ENCODE data around the gene LHFPL6.

Gene LHFPL6

DNA sequence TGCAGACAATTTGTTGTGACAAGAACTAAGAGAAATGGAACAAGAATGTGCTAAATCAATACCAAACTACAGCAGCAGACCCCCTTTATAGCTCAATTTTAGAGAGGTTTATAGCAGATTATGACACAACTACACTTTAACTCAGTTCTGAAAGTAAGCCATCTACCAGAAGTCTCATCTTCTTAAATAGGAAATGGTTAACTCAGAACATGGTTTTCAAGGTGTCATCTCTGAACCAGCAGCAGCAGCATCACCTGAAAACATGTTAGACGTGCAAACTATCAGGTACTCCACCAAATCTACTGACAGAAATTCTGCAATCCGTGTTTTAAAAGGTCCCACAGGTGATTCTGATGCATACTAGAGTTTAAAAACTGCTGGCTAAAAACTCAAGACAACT, 6.8 kb downstream of the LHFPL6 start:
- no peak for DNase-seq (ENCODE audit: low read depth in 1 of 2, low spot score in 1 of 2)

DNA sequence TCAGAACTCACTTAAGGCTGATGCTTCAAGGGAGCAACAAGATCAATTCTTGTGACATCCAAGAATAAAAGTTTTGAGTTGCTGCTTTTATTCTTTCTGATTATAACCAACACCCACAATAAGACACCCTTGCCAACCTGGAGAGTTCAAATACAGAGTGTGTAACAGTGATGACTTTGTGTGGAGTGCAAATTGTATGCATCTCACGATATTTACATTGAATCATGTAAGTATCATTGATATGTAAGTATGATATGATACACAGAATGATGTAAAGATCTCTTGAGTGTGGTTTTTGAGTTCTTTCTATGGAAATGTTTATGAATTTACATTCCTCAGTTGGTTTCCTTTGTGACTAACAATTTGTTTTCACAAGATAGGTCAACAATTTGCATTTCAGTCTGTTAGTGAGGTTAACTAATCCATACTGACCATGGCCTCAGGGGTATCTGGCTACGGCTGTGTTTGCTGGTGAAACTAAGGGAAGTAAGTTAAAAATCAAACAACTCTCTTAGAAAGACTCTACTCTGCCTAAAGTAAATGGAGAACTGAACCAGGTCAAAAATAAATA, 12.4 kb downstream of the LHFPL6 start:
- no peak for DNase-seq (ENCODE audit: low read depth in 1 of 2, low spot score in 1 of 2)

DNA sequence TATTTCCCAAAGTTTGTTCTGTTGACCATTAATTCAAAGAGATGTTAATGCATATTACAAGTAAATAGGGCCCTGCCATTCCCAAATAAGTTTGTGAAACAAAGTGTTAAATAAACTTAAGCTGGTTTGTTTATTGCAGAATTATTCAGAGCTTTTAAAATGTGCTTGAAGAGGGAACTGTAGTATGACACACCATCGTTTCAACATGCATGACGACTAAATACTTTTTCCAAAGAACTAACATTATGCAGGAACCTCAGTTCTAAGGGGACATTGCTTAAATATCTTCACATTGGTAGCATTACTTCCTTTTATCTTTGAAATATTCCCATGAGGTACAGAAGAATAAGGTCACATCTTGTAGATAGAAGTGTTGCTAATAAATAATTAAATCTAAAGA, 14.6 kb downstream of the LHFPL6 start:
- DNase-seq (ENCODE audit: low read depth in 1 of 2, low spot score in 1 of 2), result no peak

DNA sequence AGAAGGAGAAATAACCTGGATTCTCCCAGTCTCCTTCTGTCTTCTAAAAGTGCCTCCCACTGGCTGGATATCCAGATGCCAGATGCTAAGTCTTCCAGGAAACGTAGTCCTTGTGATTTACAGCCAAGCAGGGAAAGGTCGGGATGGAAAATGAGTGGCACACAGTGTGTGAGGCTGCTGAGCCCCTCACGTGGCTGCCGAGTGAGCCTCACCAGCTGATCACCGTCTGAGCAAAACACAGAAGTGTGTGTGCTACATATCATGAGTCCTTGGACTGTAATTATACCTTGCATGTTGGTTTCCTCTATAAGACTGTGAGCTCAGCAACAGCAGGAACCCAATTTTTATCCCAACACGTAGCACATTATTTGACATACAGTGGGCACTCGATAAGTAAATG, 15.1 kb downstream of the LHFPL6 start:
- no peak for DNase-seq (ENCODE audit: low read depth in 1 of 2, low spot score in 1 of 2)

DNA sequence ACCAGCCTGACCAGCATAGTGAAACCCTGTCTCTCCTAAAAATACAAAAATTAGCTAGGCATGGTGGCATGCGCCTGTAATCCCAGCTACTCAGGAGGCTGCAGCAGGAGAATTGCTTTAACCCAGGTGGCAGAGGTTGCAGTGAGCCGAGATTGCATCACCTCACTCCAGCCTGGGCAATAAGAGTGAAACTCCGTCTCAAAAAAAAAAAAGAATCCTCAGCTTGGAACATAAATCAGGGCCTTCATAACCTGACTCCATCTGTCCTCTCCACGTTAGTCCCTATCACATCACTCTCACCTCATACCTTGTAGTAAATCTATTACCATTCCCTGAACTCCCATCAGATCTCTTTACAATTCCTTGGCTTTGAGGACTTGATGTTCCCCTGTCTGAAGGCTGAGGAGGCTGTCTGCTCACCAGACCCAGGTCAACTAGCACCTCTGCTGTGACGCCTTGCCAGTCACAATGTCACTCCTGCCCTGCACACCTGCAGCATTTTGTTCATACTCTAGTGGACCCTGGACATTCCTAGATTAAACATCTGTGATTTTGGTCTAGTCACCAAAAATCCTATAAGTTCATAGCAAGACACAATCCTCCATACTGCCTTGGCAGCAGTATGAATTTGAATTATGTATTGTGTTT, 15.9 kb downstream of the LHFPL6 start:
- DNase-seq (ENCODE audit: low read depth in 1 of 2, low spot score in 1 of 2), result no peak

DNA sequence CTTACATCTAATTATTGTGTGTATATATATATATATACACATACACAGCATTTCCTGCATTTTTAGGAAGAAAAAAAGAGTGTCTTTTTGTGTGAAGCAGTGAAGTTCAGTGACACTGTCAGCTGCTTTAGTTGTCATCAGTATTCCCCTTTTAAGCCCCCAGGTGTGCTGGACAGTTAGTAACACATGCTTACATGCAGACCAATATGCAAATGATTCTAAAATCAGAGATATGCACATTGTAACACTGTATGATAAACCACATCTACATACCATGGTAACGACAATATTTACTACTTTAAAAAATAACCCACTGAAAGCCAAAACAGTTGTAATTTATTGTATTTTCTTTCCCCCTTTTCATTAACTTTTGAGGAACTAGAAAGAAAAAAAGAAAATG, 16.8 kb downstream of the LHFPL6 start:
- no peak for DNase-seq (ENCODE audit: low read depth in 1 of 2, low spot score in 1 of 2)

DNA sequence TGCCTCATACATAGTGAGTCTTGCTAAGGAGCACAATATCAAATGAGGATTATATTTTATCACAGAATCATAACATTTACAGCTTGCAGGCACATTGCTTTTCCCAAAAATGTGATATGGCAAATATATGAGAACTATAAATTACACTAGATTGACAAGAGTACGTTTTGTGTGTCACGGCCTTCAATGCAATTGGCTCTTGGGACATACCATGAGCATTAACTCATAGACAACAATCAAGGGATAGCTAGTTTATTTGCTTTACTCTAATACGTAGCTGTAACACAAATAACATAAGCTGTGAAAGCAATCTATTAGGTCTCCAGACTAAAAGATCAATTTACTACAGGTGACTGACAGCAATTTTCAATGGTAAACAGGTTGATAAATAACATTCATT, 17.8 kb downstream of the LHFPL6 start:
- DNase-seq (ENCODE audit: low read depth in 1 of 2, low spot score in 1 of 2), result no peak

DNA sequence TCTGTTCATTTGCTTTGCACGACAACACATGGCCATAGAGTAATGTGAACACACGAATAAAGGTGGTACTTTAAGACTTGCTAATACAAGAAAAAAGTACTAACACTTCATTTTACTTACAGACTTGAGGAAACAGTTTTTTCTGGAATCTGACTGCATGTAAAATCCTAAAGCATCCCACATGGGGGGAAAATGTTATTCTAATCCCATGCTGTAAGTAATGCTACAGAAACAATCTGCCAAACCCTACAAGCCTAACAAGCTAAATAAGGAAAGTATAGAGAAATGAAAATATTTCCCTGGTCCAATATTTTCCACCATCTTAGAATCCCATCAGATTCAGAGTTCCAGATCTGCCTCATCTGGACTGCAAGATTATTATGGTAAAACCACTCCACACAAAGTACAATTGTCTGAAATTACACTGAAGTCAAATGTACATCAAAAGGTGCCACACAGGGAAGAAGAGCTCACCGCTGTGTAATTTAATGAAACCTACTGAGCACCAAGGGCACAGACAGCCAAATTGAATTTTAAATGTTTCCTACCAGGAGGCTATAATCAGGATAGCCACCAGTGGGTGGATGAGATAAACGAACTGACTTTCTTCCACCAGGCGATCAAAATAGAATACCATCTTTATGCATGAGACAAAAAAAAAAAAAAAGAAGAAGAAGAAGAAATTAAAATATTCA, 22.0 kb downstream of the LHFPL6 start:
- no peak for DNase-seq (ENCODE audit: low read depth in 1 of 2, low spot score in 1 of 2)

DNA sequence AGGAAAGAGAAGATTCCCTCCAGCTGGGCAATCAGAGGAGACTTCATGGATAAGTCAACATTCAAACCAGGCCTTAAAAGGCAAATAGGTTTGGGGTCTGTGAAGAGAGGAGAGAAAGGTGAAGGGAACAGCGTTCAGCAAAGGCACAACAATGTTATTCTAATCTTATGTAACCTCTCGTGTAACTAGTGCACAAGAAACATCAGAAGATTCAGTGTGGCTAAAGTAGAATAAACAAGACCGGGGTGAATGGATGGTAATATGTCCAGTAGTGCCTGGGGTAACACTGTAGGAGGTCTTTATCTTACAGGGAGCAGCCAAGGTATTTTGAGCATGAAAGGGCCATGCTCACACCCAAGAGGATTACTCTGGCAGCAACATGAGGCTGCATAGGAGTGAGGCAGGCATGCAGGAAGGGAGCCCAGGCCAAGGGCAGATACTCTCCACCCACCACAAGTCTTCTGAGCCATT, 24.1 kb downstream of the LHFPL6 start:
- no peak for DNase-seq (ENCODE audit: low read depth in 1 of 2, low spot score in 1 of 2)

DNA sequence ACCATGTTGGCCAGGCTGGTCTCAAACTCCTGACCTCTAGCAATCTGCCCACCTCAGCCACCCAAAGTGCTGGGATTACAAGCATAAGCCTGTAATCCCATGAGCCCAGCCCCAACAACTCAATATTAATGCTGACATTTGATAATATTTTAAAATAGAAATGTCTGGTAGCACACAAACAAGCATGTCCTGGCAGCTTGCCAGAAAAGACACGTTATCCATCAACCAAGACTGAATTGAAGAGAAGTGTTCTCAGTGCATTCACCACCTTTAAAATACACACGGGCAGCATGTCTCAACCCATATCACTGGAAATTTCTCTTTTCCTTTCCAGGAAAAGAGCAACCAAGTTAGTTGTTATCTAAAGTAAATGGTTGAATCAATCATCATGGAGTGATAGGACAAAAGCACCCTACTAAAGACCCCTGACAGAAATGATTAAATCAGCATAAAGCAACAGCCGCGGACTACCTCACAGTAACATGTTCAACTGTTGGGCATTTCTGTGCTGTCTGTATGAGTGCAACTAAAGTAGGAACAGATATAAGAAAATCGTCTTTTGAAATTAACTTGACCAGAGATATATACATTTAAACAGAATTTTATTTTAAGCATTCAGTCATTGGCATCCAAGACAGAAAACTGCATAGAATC, 25.0 kb downstream of the LHFPL6 start:
- no peak for DNase-seq (ENCODE audit: low read depth in 1 of 2, low spot score in 1 of 2)

DNA sequence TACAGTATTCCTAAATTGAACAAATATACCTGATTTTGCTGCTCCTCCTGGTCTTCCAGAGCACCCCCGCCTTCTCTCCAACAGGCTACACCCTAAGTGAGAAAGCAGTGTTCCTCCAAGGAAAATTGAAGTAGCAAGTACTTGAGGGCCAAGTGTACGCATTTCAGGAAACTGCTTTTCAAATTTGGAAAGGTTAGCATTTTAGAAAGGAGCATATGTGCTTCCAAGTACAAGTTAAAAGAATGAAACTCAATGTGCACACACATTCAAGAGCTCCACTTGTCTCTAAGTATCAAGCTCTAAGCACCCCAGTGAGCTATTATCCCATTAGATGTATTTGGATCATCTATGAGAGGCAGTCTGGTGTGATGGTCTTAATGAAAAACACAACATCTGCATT, 25.8 kb downstream of the LHFPL6 start:
- DNase-seq (ENCODE audit: low read depth in 1 of 2, low spot score in 1 of 2), result no peak

DNA sequence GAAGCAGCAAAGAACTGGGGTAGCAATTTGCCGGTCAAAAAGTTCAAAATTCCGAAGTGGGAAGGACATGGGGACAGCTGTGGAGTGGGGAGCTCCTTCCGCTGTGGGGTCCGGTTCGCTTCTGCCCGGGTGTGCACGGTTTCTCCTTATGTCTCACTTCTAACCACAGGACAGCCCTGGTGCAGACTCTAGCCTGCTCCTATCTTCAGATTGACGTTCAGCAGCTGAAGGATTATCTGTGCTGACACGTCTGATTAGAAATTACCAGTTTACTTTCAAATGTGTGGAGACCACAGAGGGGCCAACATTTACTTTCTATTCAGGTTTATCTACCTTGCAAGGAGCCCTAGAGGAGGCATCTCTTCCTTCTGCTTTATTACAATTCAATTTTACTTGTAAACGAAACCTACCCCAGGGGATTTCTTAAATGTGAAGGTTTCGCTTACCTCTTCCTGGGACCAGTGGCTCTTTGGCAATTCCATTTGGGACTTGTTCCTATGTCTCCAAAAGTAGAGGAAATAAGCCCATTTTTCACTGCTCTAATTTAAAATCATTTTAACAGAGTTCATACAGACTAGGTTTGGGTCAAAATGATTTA, 27.3 kb downstream of the LHFPL6 start:
- DNase-seq (ENCODE audit: low read depth in 1 of 2, low spot score in 1 of 2), result no peak

DNA sequence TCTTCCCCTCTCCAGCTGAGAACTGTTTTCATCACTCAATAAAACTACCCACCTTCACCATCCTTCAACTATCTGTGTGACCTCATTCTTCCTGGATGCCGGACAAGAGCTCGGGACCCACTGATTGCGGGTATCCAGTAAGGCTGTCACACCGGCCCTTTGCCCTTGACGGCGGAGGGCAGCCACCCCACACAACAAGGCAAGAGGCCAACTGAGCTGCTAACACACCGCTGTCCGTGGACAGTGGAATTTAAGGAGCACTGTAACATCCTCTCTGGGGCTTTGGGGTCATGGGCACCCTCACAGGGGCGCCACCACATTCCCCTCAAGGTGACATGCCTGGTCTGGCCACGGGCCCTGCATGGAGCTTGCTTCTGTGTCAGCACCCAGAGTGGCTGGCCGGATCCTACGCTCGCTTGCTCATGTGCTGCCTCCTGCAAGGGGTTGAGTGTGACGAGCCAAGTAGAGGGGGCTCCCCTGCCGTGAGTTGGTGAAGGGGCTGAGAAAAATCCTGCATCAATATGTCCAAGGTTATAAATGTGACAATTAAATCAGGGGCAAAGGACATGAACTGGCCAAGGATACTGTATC, 31.4 kb downstream of the LHFPL6 start:
- DNase-seq (ENCODE audit: low read depth in 1 of 2, low spot score in 1 of 2), result no peak

DNA sequence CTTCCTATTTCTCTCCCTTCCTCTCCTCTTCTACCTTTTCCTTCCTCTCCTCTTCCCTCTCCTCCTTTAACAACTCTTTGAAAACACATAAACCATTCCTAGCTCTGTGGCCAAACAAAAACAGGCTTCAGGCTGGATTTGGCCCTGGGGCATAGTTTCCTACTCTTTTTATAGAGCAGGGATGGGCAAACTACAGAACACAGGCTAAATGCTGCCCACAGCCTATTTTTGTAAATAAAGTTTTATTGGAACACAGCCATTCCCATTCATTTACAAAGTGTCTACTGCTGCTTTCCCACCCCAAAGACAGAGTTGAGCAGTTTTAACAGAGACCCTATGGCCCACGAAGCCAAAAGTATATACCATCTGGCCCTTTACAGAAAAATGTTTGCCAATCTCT, 35.4 kb downstream of the LHFPL6 start:
- no peak for DNase-seq (ENCODE audit: low read depth in 1 of 2, low spot score in 1 of 2)

DNA sequence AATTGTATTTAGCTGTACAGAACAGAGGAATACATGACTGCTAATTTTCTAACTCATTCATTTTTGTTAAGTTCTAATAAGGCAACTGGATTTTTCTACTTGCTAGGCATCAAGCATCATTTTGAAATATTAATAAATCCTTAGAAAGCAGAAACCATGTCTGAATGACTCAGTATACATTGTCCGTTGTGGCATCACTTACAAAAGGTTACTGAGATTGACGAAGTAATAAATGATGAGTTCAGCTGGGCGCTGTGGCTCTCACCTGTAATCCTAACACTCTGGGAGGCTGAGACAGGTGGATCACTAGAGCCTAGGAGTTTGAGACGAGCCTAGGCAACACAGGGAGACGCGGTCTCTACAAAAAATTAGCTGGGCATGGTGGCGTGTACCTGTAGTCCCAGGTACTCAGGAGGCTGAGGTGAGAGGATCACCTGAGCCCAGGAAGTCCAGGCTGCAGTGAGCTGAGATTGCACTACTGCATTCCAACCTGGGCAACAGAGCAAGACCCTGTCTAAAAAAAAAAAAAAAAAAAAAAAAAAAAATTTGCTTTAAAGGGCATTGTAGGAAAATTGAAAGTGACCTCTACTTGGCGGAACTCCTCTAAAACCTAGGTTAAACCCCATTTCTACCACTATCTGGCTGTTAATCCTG, 36.6 kb downstream of the LHFPL6 start:
- DNase-seq (ENCODE audit: low read depth in 1 of 2, low spot score in 1 of 2), result no peak

DNA sequence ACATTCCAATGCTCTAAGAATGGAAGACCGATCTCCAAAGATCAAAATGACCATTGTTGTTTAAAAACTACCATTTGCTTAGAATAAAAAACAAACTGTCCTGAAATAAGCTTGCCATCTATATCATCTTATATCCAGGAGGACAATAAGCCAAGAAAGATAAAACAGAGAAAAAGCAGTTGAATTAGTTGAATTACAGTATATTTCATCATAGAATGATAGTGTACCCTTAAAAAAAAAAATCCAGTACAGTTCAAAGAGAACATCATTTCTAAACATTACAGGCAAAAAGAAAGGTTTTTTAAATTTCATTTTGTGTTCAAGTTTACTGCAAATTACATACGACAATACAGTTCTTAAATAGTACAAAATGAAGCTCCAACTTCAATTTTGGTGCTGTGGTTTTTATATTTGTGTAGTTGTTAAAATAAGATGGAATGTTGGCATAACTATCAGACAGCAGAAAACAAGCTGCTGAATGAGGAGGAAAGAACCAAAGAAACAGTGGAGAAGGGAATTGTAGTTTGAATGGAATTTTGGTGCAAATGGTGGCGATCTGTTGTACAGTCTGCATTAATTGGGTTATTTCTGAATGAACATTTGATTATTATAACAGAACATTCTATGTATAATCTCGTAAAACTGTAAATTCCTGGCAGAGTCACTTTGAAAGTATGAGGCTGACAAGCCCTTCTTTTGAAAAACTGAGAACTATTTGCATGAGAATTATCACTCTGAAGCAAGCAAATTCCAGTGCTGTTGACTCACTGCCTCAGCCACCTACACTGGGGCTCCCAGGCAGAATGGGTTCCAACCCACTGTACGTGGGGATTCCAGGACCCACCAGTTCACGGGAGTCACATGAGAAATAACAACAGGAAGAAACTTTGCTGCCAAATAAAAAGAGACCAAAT, 37.7 kb downstream of the LHFPL6 start:
- DNase-seq (ENCODE audit: low read depth in 1 of 2, low spot score in 1 of 2), result no peak

DNA sequence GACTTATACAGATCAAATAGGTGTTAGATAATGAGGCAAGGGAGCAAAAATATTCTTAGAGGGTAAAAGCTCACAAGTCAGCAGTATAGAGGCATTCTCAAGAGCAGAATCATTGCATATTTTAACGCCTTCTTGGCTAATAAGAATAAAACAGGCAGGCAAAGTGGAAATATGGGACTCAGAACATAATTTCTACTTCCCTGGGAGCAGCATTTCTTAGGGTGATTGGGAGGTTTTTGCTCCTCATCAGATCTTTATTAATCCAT, 39.6 kb downstream of the LHFPL6 start:
- no peak for DNase-seq (ENCODE audit: low read depth in 1 of 2, low spot score in 1 of 2)

DNA sequence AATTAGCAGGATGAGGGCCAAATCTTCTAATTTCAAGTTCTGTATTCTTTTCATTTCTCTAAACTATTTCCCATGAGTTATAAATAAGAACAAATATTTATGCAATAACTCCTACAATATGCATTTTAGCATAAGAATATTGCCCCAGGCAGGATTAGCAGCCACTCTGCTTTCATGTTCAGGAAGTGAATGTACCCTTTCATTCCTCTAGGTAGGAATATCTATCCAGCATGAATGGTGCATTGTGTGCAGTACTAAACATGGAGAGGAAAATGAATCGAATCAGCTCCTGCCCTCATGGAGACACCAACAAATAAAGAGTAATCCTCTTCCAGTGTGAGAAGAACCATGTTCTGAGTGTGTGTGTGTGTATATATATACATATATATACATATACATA, 41.0 kb downstream of the LHFPL6 start:
- DNase-seq (ENCODE audit: low read depth in 1 of 2, low spot score in 1 of 2), result no peak

DNA sequence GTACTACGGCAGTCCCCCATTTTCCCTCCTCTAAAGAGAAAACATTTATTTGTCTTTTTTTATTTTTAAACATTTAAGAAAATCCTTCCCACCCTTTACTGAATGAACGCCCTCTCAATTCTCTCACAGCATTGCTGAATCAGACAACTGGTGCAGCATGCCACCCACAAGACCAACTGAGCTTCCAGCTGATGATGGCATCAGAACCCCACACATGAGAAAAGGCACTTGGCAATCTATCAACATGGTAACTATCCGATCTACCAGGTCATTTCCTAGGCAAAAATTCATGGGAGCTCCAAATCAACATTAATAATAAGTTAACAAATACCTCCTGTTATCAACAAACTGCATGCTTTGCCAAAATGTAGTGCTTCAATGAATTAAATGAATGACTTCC, 43.1 kb downstream of the LHFPL6 start:
- no peak for DNase-seq (ENCODE audit: low read depth in 1 of 2, low spot score in 1 of 2)

DNA sequence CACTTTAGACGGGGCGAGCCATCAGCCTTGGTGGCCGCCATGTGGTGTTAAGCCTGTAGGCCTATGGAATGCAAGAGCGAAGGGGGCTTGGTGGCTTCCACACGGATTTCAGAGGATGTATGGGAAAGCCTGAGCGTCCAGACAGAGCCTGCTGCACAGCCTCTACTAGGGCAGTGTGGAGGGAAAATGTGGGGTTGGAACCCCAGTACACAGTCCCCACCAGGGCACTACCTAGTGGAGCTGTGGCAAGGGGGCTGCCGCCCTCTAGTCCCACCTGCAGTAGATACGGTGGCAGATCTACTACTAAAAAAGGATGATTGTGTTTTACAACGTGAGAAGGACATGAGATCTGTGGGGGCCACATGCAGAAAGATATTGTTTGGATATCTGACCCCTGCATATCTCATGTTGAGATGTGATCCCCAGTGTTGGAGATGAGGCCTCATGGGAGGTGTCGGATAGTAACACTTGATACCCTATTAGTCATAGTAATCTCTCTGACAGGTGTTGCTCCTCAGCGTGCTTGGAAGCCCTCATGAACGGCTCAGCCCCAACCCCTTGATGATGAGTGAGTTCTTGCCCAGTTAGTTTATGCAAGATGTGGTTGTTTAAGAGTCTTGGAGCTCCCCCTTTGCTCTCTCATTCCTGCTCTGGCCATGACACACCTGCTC, 45.6 kb downstream of the LHFPL6 start:
- DNase-seq (ENCODE audit: low read depth in 1 of 2, low spot score in 1 of 2), result no peak

All from activated CD4-positive, alpha-beta T cell treated with anti-CD3 and anti-CD28 coated beads, Interleukin-2, amount 50 U/mL, for 24 hours (primary cell).